Mesenchymal stem cell (in vitro differentiated cells and primary cell): ENCODE results near the gene EFHC1.

Experiments
- DNase-seq: peaks from one replicate; pipeline ENCODE4 v3.0.0-alpha.2; 2013
- H2AFZ ChIP-seq: one replicate; pipeline ENCODE4 v1.6.1; 2013; ENCODE audit warnings: low read depth, mild to moderate bottlenecking, control low read depth, inconsistent platforms, low read length, moderate library complexity
- H2AK5ac ChIP-seq: 2 replicates; pipeline ENCODE4 v1.6.1; 2013; ENCODE audit warnings: low read length, moderate library complexity, mild to moderate bottlenecking, inconsistent platforms; ENCODE audit not compliant: severe bottlenecking
- H2BK120ac ChIP-seq: one replicate; pipeline ENCODE4 v1.6.1; 2013; ENCODE audit warnings: low read depth, mild to moderate bottlenecking, inconsistent platforms, low read length, moderate library complexity
- H2BK12ac ChIP-seq, 2 experiments: one replicate each; pipeline ENCODE4 v1.6.1; 2013; ENCODE audit warnings: inconsistent platforms in 2 of 2, low read length in 2 of 2, mild to moderate bottlenecking in 2 of 2, moderate library complexity in 2 of 2, control low read depth in 1 of 2
- H2BK15ac ChIP-seq: one replicate; pipeline ENCODE4 v1.6.1; 2013; ENCODE audit warnings: mild to moderate bottlenecking, low read depth, inconsistent platforms; ENCODE audit not compliant: poor library complexity, severe bottlenecking
- H2BK5ac ChIP-seq: 2 replicates; pipeline ENCODE4 v1.6.1; 2013; ENCODE audit warnings: low read depth, mild to moderate bottlenecking, low read length, control low read depth, inconsistent platforms; ENCODE audit not compliant: poor library complexity, severe bottlenecking
- H3K14ac ChIP-seq, 2 experiments: one replicate each; pipeline ENCODE4 v1.6.1; 2013; ENCODE audit warnings: inconsistent platforms in 2 of 2, low read length in 2 of 2, control low read depth in 1 of 2, mild to moderate bottlenecking in 1 of 2, moderate library complexity in 1 of 2
- H3K18ac ChIP-seq, 2 experiments: one replicate each; pipeline ENCODE4 v1.6.1; 2013; ENCODE audit warnings: inconsistent platforms in 2 of 2, low read length in 2 of 2, control low read depth in 1 of 2, low read depth in 1 of 2, mild to moderate bottlenecking in 1 of 2
- H3K23ac ChIP-seq, 2 experiments: one replicate each; pipeline ENCODE4 v1.6.1; 2013; ENCODE audit warnings: inconsistent platforms in 2 of 2, low read length in 2 of 2, mild to moderate bottlenecking in 2 of 2, moderate library complexity in 2 of 2, control low read depth in 1 of 2
- H3K27ac ChIP-seq: 2 replicates; pipeline ENCODE4 v1.5.1; 2013; ENCODE audit warnings: mild to moderate bottlenecking, moderate library complexity, low read length, control low read depth, inconsistent platforms; ENCODE audit not compliant: poor library complexity, severe bottlenecking
- H3K27me3 ChIP-seq, 2 experiments: 2 replicates each; pipeline versions ENCODE4 v1.6.1 to v1.7.0; 2013; ENCODE audit warnings: low read length in 2 of 2, mild to moderate bottlenecking in 2 of 2, moderate library complexity in 2 of 2, control low read depth in 1 of 2, inconsistent platforms in 1 of 2; ENCODE audit not compliant: control insufficient read depth in 1 of 2, insufficient read depth in 1 of 2
- H3K36me3 ChIP-seq, 2 experiments: 2 replicates each; pipeline versions ENCODE4 v1.6.1 to v1.7.0; 2013; ENCODE audit warnings: low read length in 2 of 2, control low read depth in 1 of 2, inconsistent platforms in 1 of 2, low read depth in 1 of 2, mild to moderate bottlenecking in 1 of 2; ENCODE audit not compliant: insufficient read depth in 2 of 2, control insufficient read depth in 1 of 2
- H3K4ac ChIP-seq, 2 experiments: one replicate each; pipeline ENCODE4 v1.6.1; 2013; ENCODE audit warnings: inconsistent platforms in 2 of 2, low read length in 2 of 2, mild to moderate bottlenecking in 2 of 2, moderate library complexity in 2 of 2, control low read depth in 1 of 2, low read depth in 1 of 2
- H3K4me1 ChIP-seq: 2 replicates; pipeline ENCODE4 v1.6.1; 2013; ENCODE audit warnings: low read depth, low read length, control low read depth; ENCODE audit not compliant: control insufficient read depth, insufficient read depth
- H3K4me2 ChIP-seq: 2 replicates; pipeline ENCODE4 v1.6.1; 2013; ENCODE audit warnings: low read length, mild to moderate bottlenecking, inconsistent platforms; ENCODE audit not compliant: poor library complexity, severe bottlenecking
- H3K4me3 ChIP-seq, 2 experiments: 2 replicates each; pipeline versions ENCODE4 v1.5.1 to v1.7.0; 2013; ENCODE audit warnings: low read length in 2 of 2, mild to moderate bottlenecking in 2 of 2, control low read depth in 1 of 2, low read depth in 1 of 2; ENCODE audit not compliant: insufficient read depth in 1 of 2
- H3K79me1 ChIP-seq: replicated peaks from 2 replicates; pipeline ENCODE4 v1.6.1; 2013; ENCODE audit warnings: mild to moderate bottlenecking, control low read depth, low read length, inconsistent platforms; ENCODE audit not compliant: poor library complexity, severe bottlenecking
- H3K9ac ChIP-seq: 2 replicates; pipeline ENCODE4 v1.7.0; 2013; ENCODE audit warnings: mild to moderate bottlenecking, low read length, moderate library complexity
- H3K9me3 ChIP-seq: 2 replicates; pipeline ENCODE4 v1.7.0; 2013; ENCODE audit warnings: mild to moderate bottlenecking, low read length; ENCODE audit not compliant: control insufficient read depth
- H4K8ac ChIP-seq: one replicate; pipeline ENCODE4 v1.6.1; 2013; ENCODE audit warnings: inconsistent platforms, mild to moderate bottlenecking, low read length, moderate library complexity
- H4K91ac ChIP-seq: one replicate; pipeline ENCODE4 v1.6.1; 2013; ENCODE audit warnings: mild to moderate bottlenecking, low read length, inconsistent platforms
- WGBS: methylation state at CpG from one replicate; pipeline ENCODE4 v1.1.7; 2013; ENCODE audit warnings: mixed read lengths; 5-methylcytosine and 5-hydroxymethylcytosine counted together

EFHC1 gene

GRCh38 chr6:52553158-52553557, 133.0 kb downstream of the EFHC1 start:
- Histone ChIP-seq H3K79me1 (no peaks in the 10 kb centered on the region), H3K27ac (peak overlapping the region; percentile 96), H3K36me3 (peaks cover 5 to 35% of the 10 kb centered on the region in 2 experiments), H2BK120ac (no peak overlapping the region), H3K23ac (peak overlapping the region in 1 of 2 experiments; percentile 71), H3K14ac (no peak overlapping the region), H3K4ac (peak overlapping the region; percentile 40 to 66), H3K4me1 (peaks cover 43% of the 10 kb centered on the region), H3K18ac (peak overlapping the region; percentile 50 to 52), H2AFZ (no peak overlapping the region), H2BK15ac (no peak overlapping the region), H3K9me3 (no peaks in the 10 kb centered on the region), H4K8ac (peak overlapping the region; percentile 16), H2AK5ac (peak overlapping the region; percentile 69), H3K9ac (no peak overlapping the region), H3K4me3 (no peak overlapping the region), H3K27me3 (no peaks in the 10 kb centered on the region), H2BK5ac (no peak overlapping the region), H3K4me2 (no peak overlapping the region), H4K91ac (peak overlapping the region; percentile 52), H2BK12ac (peak overlapping the region in 1 of 2 experiments; percentile 25)
- no peak for DNase-seq
- WGBS = 100% methylated on average over 1 of the region's 1 CpG

- Histone ChIP-seq H4K91ac (peak overlapping the region; percentile 2), H3K27ac (peak overlapping the region; percentile 96), H4K8ac (peak overlapping the region; percentile 8), H2BK5ac (no peak overlapping the region), H3K4me2 (no peak overlapping the region), H3K14ac (no peak overlapping the region), H3K4me1 (peaks cover 44% of the 10 kb centered on the region), H3K36me3 (peaks cover 5 to 35% of the 10 kb centered on the region in 2 experiments), H3K9ac (no peak overlapping the region), H3K4me3 (no peak overlapping the region), H2AK5ac (peak overlapping the region; percentile 69), H2AFZ (no peak overlapping the region), H3K4ac (peak overlapping the region in 1 of 2 experiments; percentile 9), H2BK12ac (peak overlapping the region in 1 of 2 experiments; percentile 23), H3K27me3 (no peaks in the 10 kb centered on the region), H2BK15ac (no peak overlapping the region), H3K79me1 (no peaks in the 10 kb centered on the region), H3K18ac (peak overlapping the region; percentile 15 to 85), H2BK120ac (no peak overlapping the region), H3K23ac (no peak overlapping the region), H3K9me3 (no peaks in the 10 kb centered on the region)
- 73% methylated on average over 2 of the region's 2 CpGs for WGBS
- no peak for DNase-seq
Measured at GRCh38 chr6:52553719-52554118, 133.6 kb downstream of the EFHC1 start.

GRCh38 chr6:52554684-52555280, 134.6 kb downstream of the EFHC1 start:
- H3K14ac ChIP-seq = no peak overlapping the region
- H3K27me3 ChIP-seq = no peaks in the 10 kb centered on the region
- no peaks in the 10 kb centered on the region for H3K9me3 ChIP-seq
- DNase-seq = no peak
- no peak overlapping the region for H3K4ac ChIP-seq
- H3K9ac ChIP-seq = no peak overlapping the region
- H3K27ac ChIP-seq = peak overlapping the region; percentile 2
- H4K8ac ChIP-seq = peak overlapping the region; percentile 73
- peaks cover 5 to 36% of the 10 kb centered on the region in 2 experiments for H3K36me3 ChIP-seq
- H3K4me1 ChIP-seq = peaks cover 43% of the 10 kb centered on the region
- H4K91ac ChIP-seq = no peak overlapping the region
- peak overlapping the region; percentile 60 for H2BK15ac ChIP-seq
- H3K79me1 ChIP-seq = no peaks in the 10 kb centered on the region
- H3K23ac ChIP-seq = no peak overlapping the region
- 98% methylated on average over 6 of the region's 6 CpGs for WGBS
- H3K4me2 ChIP-seq = no peak overlapping the region
- no peak overlapping the region for H2BK5ac ChIP-seq
- H3K4me3 ChIP-seq = no peak overlapping the region
- peak overlapping the region in 1 of 2 experiments; percentile 8 for H3K18ac ChIP-seq
- no peak overlapping the region for H2BK120ac ChIP-seq
- no peak overlapping the region for H2AFZ ChIP-seq
- no peak overlapping the region for H2BK12ac ChIP-seq
- H2AK5ac ChIP-seq = peak overlapping the region; percentile 62

GRCh38 chr6:52555518-52556233, 135.5 kb downstream of the EFHC1 start:
- Histone ChIP-seq H3K79me1 (no peaks in the 10 kb centered on the region), H2BK120ac (no peak overlapping the region), H3K27me3 (no peaks in the 10 kb centered on the region), H3K4ac (no peak overlapping the region), H3K27ac (peak overlapping the region; percentile 74), H3K9me3 (no peaks in the 10 kb centered on the region), H4K8ac (no peak overlapping the region), H4K91ac (no peak overlapping the region), H2BK12ac (peak overlapping the region in 1 of 2 experiments; percentile 42), H3K4me1 (peaks cover 36% of the 10 kb centered on the region), H2AFZ (no peak overlapping the region), H2BK5ac (no peak overlapping the region), H3K4me3 (no peak overlapping the region), H3K18ac (peak overlapping the region in 1 of 2 experiments; percentile 11), H3K14ac (peak overlapping the region in 1 of 2 experiments; percentile 4), H3K23ac (no peak overlapping the region), H3K36me3 (peaks cover 5 to 30% of the 10 kb centered on the region in 2 experiments), H3K4me2 (no peak overlapping the region), H2AK5ac (peak overlapping the region; percentile 47), H3K9ac (peak overlapping the region; percentile 24), H2BK15ac (no peak overlapping the region)
- no peak for DNase-seq
- WGBS = 98% methylated on average over 3 of the region's 5 CpGs
